Suppressor macrophage (primary cell): Measurements from ENCODE around the gene OLFM1.
"Not testable (repeated sequence)": the region's sequence is repeated elsewhere in the genome, so short reads cannot be mapped to it uniquely, and the experiment has no call there.

ENCODE experiments used
- DNase-seq, 4 experiments: peaks; one replicate each; pipeline ENCODE4 v3.0.0-alpha.2; 2020 to 2022

OLFM1 gene

GRCh38 chr9:135060461-135061116, 26.9 kb upstream of the OLFM1 start:
- no peak for DNase-seq

GRCh38 chr9:135061441-135061840, 26.0 kb upstream of the OLFM1 start:
- no peak for DNase-seq

- no peak for DNase-seq
Measured at GRCh38 chr9:135062254-135062653, 25.2 kb upstream of the OLFM1 start.

GRCh38 chr9:135063466-135063865, 24.0 kb upstream of the OLFM1 start:
- not testable (repeated sequence) for DNase-seq

- DNase-seq, result not testable (repeated sequence)
Measured at GRCh38 chr9:135063888-135064287, 23.6 kb upstream of the OLFM1 start.

- DNase-seq, result no peak
Measured at GRCh38 chr9:135065151-135065550, 22.3 kb upstream of the OLFM1 start.

- DNase-seq, result no peak
Measured at GRCh38 chr9:135065804-135066203, 21.7 kb upstream of the OLFM1 start.

GRCh38 chr9:135066291-135066690, 21.2 kb upstream of the OLFM1 start:
- no peak for DNase-seq

- no peak for DNase-seq
Measured at GRCh38 chr9:135067096-135067710, 20.3 kb upstream of the OLFM1 start.

GRCh38 chr9:135068776-135069415, 18.6 kb upstream of the OLFM1 start:
- no peak for DNase-seq

GRCh38 chr9:135069558-135070197, 17.8 kb upstream of the OLFM1 start:
- DNase-seq, result no peak

GRCh38 chr9:135070198-135070951, 17.1 kb upstream of the OLFM1 start:
- no peak for DNase-seq

- DNase-seq, result no peak
Measured at GRCh38 chr9:135070964-135071735, 16.3 kb upstream of the OLFM1 start.

- no peak for DNase-seq
Measured at GRCh38 chr9:135073081-135073740, 14.3 kb upstream of the OLFM1 start.

- DNase-seq, result no peak
Measured at GRCh38 chr9:135073741-135074305, 13.6 kb upstream of the OLFM1 start.

- DNase-seq, result peak in 1 of 4 experiments; percentile 9
Measured at GRCh38 chr9:135074354-135075233, 12.9 kb upstream of the OLFM1 start.

- DNase-seq, result peak in 2 of 4 experiments; percentile 13 to 15
Measured at GRCh38 chr9:135075234-135076142, 12.0 kb upstream of the OLFM1 start.

- DNase-seq, result no peak
Measured at GRCh38 chr9:135076143-135076875, 11.2 kb upstream of the OLFM1 start.
